Hepatocyte (in vitro differentiated cells): ENCODE results near the gene GOT1. TPM values are rescaled to one million over a fixed set of nuclear protein-coding genes. Genes with fewer than 3 reads are reported as not detected.

Experiments used
- DNase-seq: peaks from one replicate; pipeline ENCODE4 v3.0.0-alpha.2; 2016; ENCODE audit warnings: low spot score
- H2AFZ ChIP-seq: fragments of 200-600 bp; sonication (generic); 2 replicates; pipeline ENCODE4 v1.6.0; 2016; ENCODE audit warnings: antibody characterized with exemption, mild to moderate bottlenecking
- H3K27ac ChIP-seq: fragments of 200-600 bp; sonication (generic); 2 replicates; pipeline ENCODE4 v1.5.1; 2016; ENCODE audit warnings: mild to moderate bottlenecking
- H3K27me3 ChIP-seq: fragments of 200-600 bp; sonication (generic); 2 replicates; pipeline ENCODE4 v1.6.1; 2016
- H3K36me3 ChIP-seq: fragments of 200-600 bp; sonication (generic); replicated peaks from 2 replicates; pipeline ENCODE4 v1.5.1; 2016; ENCODE audit warnings: low read depth; ENCODE audit not compliant: insufficient read depth
- H3K4me1 ChIP-seq: fragments of 200-600 bp; sonication (generic); 2 replicates; pipeline ENCODE4 v1.5.1; 2016; ENCODE audit warnings: mild to moderate bottlenecking, moderate library complexity; ENCODE audit not compliant: insufficient read depth
- H3K4me2 ChIP-seq: fragments of 200-600 bp; sonication (generic); 2 replicates; pipeline ENCODE4 v1.6.0; 2016
- H3K4me3 ChIP-seq: fragments of 200-600 bp; sonication (generic); 2 replicates; pipeline ENCODE4 v1.5.1; 2016; ENCODE audit warnings: mild to moderate bottlenecking
- H3K79me2 ChIP-seq: fragments of 200-600 bp; sonication (generic); 2 replicates; pipeline ENCODE4 v1.6.0; 2017; ENCODE audit warnings: mild to moderate bottlenecking
- H3K9me2 ChIP-seq: fragments of 200-600 bp; sonication (generic); replicated peaks from 2 replicates; pipeline ENCODE4 v1.6.0; 2017; ENCODE audit warnings: mild to moderate bottlenecking; ENCODE audit not compliant: insufficient read depth
- H3K9me3 ChIP-seq: fragments of 200-600 bp; sonication (generic); 2 replicates; pipeline ENCODE4 v1.5.1; 2016; ENCODE audit warnings: low read depth, mild to moderate bottlenecking
- H4K20me1 ChIP-seq: fragments of 200-600 bp; sonication (generic); 2 replicates; pipeline ENCODE4 v1.6.0; 2016; ENCODE audit warnings: mild to moderate bottlenecking; ENCODE audit not compliant: insufficient read depth, poor library complexity, severe bottlenecking
- EZH2 ChIP-seq: fragments of 200-600 bp; sonication (generic); IDR thresholded peaks from 2 replicates; pipeline ENCODE4 v1.6.1; 2016; ENCODE audit warnings: antibody characterized with exemption, mild to moderate bottlenecking, borderline replicate concordance
- EZH2phosphoT487 ChIP-seq: fragments of 200-600 bp; sonication (generic); IDR thresholded peaks from one replicate; pipeline ENCODE4 v1.6.1; 2018; ENCODE audit warnings: antibody characterized with exemption, mild to moderate bottlenecking, low read depth, moderate library complexity; ENCODE audit not compliant: unreplicated experiment, severe bottlenecking
- WGBS: methylation state at CpG from one replicate; pipeline ENCODE4 v1.1.6; 2016; ENCODE audit warnings: low lambda C conversion rate; ENCODE audit errors: missing lambda C conversion rate; 5-methylcytosine and 5-hydroxymethylcytosine counted together
- polyA plus RNA-seq: library from polyadenylated mRNA; unstranded; fragments of >200 nt; fragmentation: Nextera tagmentation; extraction: Ambion mirVana; gene quantifications from 2 replicates; pipeline ENCODE4 v1.2.1, GENCODE V29; 2016
- total RNA-seq: library from RNA; depleted of rRNA; stranded (reverse); fragments of >200 nt; gene quantifications from 2 replicates; pipeline ENCODE4 v1.2.3, GENCODE V29; 2014
- TF ChIP-seq, protein P1 (sequence below): fragments of 200-600 bp; sonication (generic); IDR thresholded peaks from 2 replicates; pipeline ENCODE4 v1.5.1; 2016; ENCODE audit warnings: antibody characterized with exemption, mild to moderate bottlenecking; ENCODE audit not compliant: poor library complexity

GOT1 gene
- total and polyA plus RNA-seq, 2 experiments from 2014 or later: 59.0 to 60.8 TPM

DNA sequence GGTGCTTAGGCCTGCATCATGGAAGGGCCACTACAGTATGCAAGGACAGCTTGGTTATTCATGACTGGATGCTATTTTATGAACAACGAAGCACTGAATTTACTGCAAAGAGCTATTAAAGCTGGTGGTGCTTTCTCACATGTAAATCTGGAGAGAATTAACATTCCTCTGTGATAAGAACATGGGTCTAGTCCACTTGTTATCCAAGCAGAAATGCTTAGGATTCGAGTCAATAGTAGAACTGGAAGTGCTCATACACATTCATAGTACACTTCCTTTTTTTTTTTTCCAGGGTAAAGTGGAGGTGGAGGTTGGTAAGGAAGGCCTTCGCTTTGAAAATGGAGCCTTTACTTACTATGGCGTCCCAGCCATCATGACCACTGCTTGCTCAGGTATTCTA, 66.3 kb downstream of the GOT1 start:
- Histone ChIP-seq H3K79me2 (no peaks in the 10 kb centered on the region), H4K20me1 (no peaks in the 10 kb centered on the region), H3K9me3 (no peaks in the 10 kb centered on the region), H3K27me3 (no peaks in the 10 kb centered on the region), H3K4me1 (no peaks in the 10 kb centered on the region), H3K9me2 (no peaks in the 10 kb centered on the region), H3K27ac (no peak overlapping the region), H2AFZ (no peak overlapping the region), H3K4me2 (no peak overlapping the region), H3K4me3 (no peak overlapping the region), H3K36me3 (no peaks in the 10 kb centered on the region)
- no peak for DNase-seq
- 66% methylated on average over 4 of the region's 4 CpGs for WGBS
- TF ChIP-seq EZH2phosphoT487 (no peak), EZH2 (no peak)
- TF ChIP-seq, protein P1, sequence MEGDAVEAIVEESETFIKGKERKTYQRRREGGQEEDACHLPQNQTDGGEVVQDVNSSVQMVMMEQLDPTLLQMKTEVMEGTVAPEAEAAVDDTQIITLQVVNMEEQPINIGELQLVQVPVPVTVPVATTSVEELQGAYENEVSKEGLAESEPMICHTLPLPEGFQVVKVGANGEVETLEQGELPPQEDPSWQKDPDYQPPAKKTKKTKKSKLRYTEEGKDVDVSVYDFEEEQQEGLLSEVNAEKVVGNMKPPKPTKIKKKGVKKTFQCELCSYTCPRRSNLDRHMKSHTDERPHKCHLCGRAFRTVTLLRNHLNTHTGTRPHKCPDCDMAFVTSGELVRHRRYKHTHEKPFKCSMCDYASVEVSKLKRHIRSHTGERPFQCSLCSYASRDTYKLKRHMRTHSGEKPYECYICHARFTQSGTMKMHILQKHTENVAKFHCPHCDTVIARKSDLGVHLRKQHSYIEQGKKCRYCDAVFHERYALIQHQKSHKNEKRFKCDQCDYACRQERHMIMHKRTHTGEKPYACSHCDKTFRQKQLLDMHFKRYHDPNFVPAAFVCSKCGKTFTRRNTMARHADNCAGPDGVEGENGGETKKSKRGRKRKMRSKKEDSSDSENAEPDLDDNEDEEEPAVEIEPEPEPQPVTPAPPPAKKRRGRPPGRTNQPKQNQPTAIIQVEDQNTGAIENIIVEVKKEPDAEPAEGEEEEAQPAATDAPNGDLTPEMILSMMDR: no peak

DNA sequence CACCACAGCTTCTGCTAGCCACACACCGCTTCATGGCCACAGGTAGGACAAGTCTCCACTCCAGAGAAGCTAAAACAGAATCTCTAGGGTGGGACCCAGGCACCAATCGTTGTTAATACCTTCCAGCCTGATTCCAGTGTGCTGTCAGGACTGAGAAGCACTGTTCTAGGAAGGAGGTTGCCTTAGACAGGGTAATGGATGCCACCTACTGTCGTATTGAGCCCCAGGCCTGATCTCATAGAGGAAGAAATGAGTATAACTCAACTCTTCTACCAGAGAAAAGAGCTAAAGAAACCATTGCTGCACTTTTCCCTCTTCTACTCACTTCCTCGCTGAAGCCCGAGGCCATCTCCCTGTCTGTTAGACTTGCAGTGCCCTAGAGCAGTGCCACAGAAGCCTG, 69.5 kb downstream of the GOT1 start:
- no peak overlapping the region for H3K4me2 ChIP-seq
- H3K4me1 ChIP-seq: peaks cover 5% of the 10 kb centered on the region
- H3K9me3 ChIP-seq: no peaks in the 10 kb centered on the region
- TF ChIP-seq EZH2phosphoT487 (no peak), EZH2 (no peak)
- TF ChIP-seq, protein P1: no peak
- no peak overlapping the region for H3K4me3 ChIP-seq
- no peaks in the 10 kb centered on the region for H4K20me1 ChIP-seq
- no peaks in the 10 kb centered on the region for H3K27me3 ChIP-seq
- H3K79me2 ChIP-seq: no peaks in the 10 kb centered on the region
- no peak overlapping the region for H3K27ac ChIP-seq
- 76% methylated on average over 5 of the region's 5 CpGs for WGBS
- no peak for DNase-seq
- H2AFZ ChIP-seq: no peak overlapping the region
- no peaks in the 10 kb centered on the region for H3K36me3 ChIP-seq
- H3K9me2 ChIP-seq: no peaks in the 10 kb centered on the region

DNA sequence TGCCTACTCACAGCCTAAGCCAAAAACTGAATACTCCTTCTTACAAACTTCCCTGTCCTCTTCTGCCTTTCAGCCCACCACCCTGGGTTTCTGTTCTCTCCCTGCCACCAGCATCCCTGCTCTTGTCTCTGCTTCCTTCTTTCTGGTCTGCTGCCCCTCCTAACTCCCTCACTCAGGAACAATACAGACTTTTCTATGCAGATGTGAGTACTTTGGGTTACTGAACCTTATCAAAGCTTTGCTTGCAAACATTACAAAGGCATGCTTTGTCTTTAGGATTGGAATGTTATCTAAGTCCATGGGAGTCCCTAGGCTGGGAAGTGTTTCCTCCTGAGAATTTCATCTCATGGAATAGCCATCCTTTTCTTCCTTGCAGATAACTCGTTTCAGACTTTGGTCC, 72.3 kb downstream of the GOT1 start:
- H3K36me3 ChIP-seq: no peaks in the 10 kb centered on the region
- H3K4me2 ChIP-seq: no peak overlapping the region
- no peaks in the 10 kb centered on the region for H3K9me3 ChIP-seq
- no peaks in the 10 kb centered on the region for H3K9me2 ChIP-seq
- H3K79me2 ChIP-seq: no peaks in the 10 kb centered on the region
- no peak for DNase-seq
- TF ChIP-seq, protein P1: no peak
- TF ChIP-seq EZH2phosphoT487 (no peak), EZH2 (no peak)
- 40% methylated on average over 1 of the region's 1 CpG for WGBS
- H3K27me3 ChIP-seq: peaks cover 8% of the 10 kb centered on the region
- peaks cover 5% of the 10 kb centered on the region for H3K4me1 ChIP-seq
- no peak overlapping the region for H2AFZ ChIP-seq
- H3K4me3 ChIP-seq: no peak overlapping the region
- H4K20me1 ChIP-seq: no peaks in the 10 kb centered on the region
- H3K27ac ChIP-seq: no peak overlapping the region

DNA sequence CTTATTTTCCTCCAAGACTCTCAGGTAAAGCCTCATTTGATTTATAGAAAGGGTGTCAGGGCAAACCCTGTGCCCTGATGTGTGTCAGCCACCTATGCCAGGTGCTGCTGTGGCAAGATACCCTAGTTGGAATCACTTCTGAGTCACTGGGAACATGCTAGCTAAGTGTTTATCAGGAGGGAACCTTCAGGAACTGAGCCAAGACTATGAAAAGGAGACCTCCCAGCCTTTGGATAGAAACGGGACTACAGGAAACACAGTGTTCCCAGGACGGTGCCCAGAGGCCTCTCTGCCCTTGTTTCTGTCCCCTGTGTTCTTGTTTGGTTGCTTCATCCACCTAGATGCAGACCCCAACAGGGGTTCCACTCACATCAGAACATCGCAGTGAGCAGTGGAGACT, 72.7 kb downstream of the GOT1 start:
- TF ChIP-seq EZH2: no peak
- no peak for TF ChIP-seq EZH2phosphoT487
- TF ChIP-seq, protein P1: no peak
- no peak overlapping the region for H3K27ac ChIP-seq
- peaks cover 12% of the 10 kb centered on the region for H3K27me3 ChIP-seq
- peaks cover 5% of the 10 kb centered on the region for H3K4me1 ChIP-seq
- no peak overlapping the region for H3K4me2 ChIP-seq
- DNase-seq: no peak
- H2AFZ ChIP-seq: no peak overlapping the region
- H3K9me2 ChIP-seq: no peaks in the 10 kb centered on the region
- no peak overlapping the region for H3K4me3 ChIP-seq
- WGBS: 62% methylated on average over 3 of the region's 3 CpGs
- no peaks in the 10 kb centered on the region for H3K9me3 ChIP-seq
- H3K79me2 ChIP-seq: no peaks in the 10 kb centered on the region
- H4K20me1 ChIP-seq: no peaks in the 10 kb centered on the region
- H3K36me3 ChIP-seq: no peaks in the 10 kb centered on the region
